NCI-H446 (cell line): ENCODE measurements around the gene GDF11.
A peak's percentile ranks its signal among the peaks of the same experiment; 100 is the strongest.

Experiments
- DNase-seq, 2 experiments: peaks; one replicate each; lab custom pipeline; 2025; lab: John Stamatoyannopoulos, UW

The GDF11 gene

GRCh38 chr12:55742719-55743405 lies at the start of gene GDF11:
TSS of gene GDF11 (plus strand) at chr12:55743122. CDS start at chr12:55743317, 195 bp downstream.
- DNase-seq = peak; percentile 63 to 84

GRCh38 chr12:55693323-55694187 lies 49.4 kb upstream of the GDF11 start:
- DNase-seq = no peak

- no peak for DNase-seq
Observed at GRCh38 chr12:55694188-55694515, 48.8 kb upstream of the GDF11 start.

GRCh38 chr12:55694651-55695050 lies 48.3 kb upstream of the GDF11 start:
- DNase-seq = no peak

- DNase-seq = no peak
Observed at GRCh38 chr12:55695349-55695748, 47.6 kb upstream of the GDF11 start.

GRCh38 chr12:55696141-55696540 lies 46.8 kb upstream of the GDF11 start:
- DNase-seq = no peak

- DNase-seq = no peak
Observed at GRCh38 chr12:55696796-55697462, 46.0 kb upstream of the GDF11 start.

- DNase-seq = no peak
Observed at GRCh38 chr12:55697686-55698085, 45.2 kb upstream of the GDF11 start.

DNA sequence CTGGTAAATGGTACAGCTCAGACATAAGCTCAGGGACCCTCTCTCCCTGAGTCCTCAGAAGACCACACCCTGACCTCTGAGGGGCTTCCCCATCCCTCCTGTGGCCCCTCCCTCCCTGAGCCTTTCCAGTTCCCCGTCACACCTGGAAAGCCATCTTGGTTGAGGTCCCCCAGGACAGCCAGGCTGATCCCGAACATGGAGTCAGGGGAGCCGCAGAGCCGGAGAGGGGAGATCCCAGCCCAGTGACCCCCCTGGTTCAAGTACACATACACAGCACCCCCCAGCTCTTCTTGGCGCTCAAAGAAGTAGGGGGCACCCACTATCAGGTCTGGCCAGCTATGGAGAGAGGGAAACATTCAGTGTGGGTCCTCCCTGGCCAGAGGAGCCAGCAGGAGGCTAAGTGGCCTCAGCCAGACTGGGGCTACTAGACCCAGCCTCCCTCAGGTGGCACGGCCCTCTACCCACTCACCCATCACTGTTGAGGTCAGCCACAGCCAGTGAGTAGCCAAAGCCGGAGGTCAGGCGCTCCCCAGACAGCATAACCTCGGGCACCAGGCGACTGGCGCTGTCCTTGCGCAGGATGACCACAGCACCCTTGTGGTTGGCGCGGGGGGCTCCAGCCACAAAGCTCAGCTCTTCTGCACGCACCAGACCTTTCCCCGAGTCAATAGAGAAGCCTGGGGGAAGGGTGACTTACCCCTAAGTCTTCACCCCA lies 44.5 kb upstream of the GDF11 start:
- DNase-seq = no peak

DNA sequence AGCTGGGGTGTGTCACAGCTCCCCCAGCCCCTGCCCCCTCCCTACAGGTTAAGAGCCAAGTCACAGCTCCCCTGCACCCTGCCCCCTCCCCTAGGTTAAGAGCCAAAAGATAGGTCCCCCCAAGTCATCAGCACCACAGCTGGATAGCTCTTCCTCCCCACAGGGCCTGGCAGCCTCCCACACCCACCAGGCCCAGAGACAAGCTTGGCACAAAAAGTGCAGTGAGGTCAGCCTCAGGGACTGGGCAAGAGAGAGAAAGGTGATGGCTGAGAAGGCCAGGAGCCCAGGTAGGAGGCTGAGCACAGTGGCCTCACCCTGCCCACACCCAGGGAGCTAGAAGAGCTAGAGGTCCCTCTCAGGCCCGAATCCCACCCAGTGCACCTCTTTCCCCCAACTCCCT lies 44.0 kb upstream of the GDF11 start:
- DNase-seq = no peak

DNA sequence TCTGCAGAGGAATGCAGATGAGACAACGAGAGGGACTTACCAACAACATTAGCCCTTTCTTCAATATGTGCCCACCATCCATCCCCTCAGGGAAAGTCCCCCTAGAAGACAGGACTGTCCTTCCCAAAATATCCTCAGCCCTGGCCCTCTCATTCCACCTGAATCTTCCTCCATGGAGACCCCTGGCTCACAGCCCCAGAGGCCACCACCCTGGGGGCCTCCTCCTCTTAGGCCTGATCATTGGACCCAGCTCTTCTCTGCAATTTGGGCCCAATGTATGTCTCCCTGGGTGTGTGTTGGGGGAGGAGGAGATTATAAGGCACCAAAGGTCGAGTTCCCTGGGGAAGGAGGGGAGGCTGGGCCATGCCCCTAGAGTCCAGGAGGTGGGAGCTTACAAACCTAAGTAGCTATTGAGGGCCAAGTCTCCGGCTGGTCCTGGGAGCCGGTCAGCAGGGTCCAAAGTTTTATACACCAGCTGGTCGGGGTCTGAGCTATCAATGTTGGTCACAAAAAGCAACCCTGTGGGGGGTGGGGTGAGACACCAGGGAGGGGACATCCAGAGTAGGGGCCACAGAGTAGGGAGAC lies 43.4 kb upstream of the GDF11 start:
- no peak for DNase-seq

DNA sequence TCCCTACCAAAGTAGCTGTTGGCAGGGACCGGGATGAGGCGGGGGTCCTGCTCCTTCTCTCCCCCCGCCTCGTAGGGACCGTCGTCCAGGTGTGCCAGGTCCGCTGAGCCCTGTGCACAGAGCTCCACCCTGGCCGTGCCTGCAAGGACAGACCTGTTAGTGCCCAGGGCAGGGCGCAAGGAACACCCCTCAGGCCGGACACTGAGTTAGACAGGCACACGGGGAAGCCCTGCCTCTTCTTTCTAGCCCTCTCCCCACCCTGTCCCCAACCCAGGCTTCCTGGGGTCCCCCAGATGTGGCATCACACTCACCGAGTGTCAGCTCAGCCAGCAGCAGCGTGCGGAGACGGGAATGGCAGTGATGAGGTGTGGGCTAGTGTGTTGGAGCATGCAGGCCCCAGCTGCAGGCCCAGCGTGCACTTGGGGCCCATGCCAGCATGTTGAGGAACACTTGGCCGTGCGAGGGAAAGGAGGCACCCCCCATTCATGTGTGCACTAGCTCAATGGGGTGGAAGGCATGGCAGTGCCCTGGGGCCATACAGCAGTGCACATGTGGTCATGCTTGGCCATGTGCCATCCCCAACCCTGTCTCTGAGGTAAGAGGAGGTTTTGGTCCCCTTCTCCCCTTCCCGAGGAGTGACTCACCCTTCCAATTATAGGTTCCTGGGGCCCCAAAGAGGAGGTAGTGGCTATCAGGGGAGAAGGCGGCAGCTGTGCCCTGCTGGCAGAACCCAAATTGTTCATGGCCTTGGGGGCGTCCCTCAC lies 42.5 kb upstream of the GDF11 start:
- DNase-seq = no peak

DNA sequence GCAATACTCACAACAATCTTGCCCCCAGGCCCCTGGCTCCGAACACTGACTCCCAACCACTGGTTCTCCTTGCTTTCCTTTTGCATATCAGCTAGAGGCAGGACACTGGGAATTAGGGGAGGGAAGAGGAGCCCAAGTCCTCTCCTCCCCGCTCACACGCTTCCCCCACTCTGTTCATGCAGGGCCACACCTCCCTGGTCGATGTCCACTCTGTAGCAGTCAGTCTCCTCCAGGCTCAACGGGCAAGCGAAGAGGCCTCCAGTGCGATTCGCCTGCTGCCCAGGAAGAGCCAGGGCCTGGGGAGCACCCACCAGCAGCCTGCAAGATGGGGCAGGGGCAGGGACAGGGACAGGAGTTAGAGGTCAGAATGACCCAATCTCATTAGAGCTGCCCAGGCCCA lies 40.1 kb upstream of the GDF11 start:
- DNase-seq = no peak

DNA sequence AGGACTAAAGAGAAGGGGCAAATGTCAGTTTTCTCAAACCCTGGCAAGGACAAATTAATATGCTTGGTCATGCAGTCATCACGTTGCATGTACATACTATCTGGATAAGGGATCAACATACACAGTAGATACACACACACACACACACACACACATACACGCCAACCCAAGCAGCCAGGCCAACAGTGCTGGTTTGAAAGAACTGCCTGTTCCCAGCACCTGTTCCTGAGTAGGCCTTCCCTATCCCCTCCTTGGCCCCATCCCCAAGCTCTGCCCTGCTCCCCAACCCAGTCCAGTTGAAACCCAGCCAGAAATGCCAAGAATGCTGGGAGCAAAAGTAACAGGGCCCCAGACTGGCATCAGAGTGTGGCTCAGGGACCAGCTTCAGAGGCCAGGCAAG lies 39.6 kb upstream of the GDF11 start:
- DNase-seq = peak in 1 of 2 experiments; percentile 49

- DNase-seq = peak in 1 of 2 experiments; percentile 63
Observed at GRCh38 chr12:55703901-55704761, 38.8 kb upstream of the GDF11 start.

DNA sequence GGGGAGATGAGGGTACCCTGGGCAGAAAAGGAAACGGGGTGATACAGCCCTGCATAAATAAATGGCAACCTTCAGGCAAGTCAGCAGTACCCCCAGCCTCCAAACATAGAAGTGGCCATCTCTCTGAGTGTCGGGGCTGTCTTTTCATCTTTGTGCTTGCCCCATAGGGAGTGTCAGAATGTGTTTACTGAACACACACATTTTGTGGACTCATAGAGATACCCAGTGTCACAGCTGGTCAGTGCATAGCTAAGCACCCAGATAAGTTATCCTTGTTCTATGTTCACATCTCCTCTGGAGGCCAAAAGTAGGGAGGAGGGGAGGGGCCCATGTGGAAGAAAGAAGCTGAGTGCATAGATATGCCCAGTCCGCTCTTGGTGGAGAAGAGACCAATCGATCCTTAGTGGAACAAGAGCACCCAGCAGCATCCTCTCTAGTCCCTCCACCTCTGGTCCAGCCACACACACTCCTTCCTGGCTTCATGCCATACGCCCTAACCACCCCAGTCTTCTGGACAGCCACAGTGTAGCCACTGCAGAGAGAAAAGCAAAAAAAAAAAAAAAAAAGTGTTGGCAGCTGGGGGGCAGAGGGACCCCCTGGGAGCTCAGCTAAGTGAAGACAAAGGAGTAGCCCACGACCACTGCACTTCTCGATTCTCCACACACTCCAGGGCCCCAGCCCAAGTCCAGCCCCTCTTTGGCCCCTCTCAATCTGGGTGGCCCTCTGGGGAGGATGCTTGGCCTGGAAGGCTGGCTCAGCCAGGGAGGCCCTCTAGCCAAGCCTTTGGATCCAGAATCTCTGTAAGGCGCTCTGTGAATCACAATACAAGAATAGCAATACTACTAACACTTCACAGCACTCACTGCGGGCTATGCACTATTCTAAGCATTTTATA lies 37.9 kb upstream of the GDF11 start:
- no peak for DNase-seq

DNA sequence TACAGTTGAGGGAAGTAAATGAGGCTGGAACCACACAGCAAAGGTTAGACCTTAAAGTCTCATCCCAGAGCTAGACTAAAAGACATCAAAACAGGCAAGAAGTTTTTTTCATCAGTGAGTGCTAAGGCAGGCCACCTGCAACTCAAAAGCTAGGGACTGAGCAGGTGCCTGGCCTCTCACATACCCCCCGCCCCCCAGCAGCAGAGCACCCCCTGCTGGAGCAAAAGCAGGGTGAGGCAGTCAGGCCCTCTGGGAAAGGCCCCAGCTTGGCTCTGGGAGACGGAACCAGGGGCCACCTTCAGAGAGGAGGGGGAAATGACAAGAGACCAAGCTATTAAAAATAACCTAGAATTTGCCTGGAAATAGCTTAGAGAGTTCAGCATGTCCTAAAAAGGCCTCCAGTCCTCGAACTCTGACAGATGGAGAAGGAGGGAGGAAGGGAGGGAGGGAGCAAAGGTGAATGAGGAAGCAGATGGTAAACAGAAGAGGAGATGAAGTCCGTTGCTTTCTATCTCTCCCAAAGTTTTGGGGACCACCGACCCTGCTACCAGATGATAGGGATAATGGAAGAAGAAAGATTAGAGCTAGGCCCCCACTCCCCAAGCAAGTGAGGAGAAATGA lies 37.0 kb upstream of the GDF11 start:
- DNase-seq = no peak

DNA sequence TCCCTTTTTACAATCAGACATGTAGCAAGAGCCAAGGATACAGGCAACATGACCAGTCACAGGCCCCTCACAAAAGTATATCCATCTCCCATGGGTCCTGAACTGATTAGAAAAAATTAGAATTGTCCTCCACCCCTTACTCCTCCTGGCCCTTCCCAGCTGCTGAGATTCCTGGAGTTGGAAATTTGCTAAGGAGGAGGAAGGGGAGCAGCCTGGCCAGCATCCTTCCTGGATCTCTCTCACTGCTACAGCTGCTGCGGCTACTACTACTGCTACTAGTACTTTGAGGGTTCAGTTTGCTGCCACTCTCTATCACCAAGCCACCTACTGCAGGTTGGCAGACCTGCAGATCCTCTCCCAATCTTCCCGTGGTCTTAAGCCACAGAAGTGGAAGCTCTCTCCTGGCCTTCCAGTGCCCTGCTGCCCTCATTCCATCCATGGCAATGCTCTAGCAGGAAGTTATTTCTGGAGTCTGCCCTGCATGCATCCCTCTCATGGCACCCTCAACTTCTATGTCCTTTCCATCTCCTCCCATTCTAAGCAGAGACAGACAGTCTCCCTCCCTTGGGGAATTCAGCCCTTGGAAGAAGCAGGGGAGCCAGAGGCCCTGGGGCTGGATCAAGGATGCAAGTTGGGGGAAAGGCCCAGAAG lies 36.2 kb upstream of the GDF11 start:
- DNase-seq = no peak
